SK-N-SH (cell line): ENCODE results near the gene CBLIF.

Source experiments
- EP300 ChIP-seq, 2 experiments: IDR thresholded peaks; 2 replicates each; pipeline versions ENCODE4 v1.4.0 to v1.6.1; 2012; ENCODE audit warnings: borderline replicate concordance in 1 of 2, low read depth in 1 of 2, low read length in 1 of 2
- JUND ChIP-seq: IDR thresholded peaks from 2 replicates; pipeline ENCODE4 v1.4.0; 2012
- MXI1 ChIP-seq: IDR thresholded peaks from 2 replicates; pipeline ENCODE4 v1.6.1; 2012; ENCODE audit warnings: mild to moderate bottlenecking, low read depth, low read length, improper control_type of control experiment
- RXRA ChIP-seq: IDR thresholded peaks from 2 replicates; pipeline ENCODE4 v1.4.0; 2012; ENCODE audit warnings: low read depth, mild to moderate bottlenecking, borderline replicate concordance
- TAF1 ChIP-seq: IDR thresholded peaks from 2 replicates; pipeline ENCODE4 v1.6.1; 2012; ENCODE audit warnings: low read depth, mild to moderate bottlenecking, low read length, moderate library complexity, borderline replicate concordance
- TF ChIP-seq, protein P1 (sequence below): IDR thresholded peaks from 2 replicates; pipeline ENCODE4 v1.6.1; 2012; ENCODE audit warnings: mild to moderate bottlenecking, low read depth, low read length, moderate library complexity
- TF ChIP-seq, protein P2 (sequence below): fragments of 200-600 bp; sonication (generic); IDR thresholded peaks from 2 replicates; pipeline ENCODE4 v1.6.1; 2017; ENCODE audit warnings: antibody characterized with exemption, mild to moderate bottlenecking, moderate library complexity
- TF ChIP-seq, protein P3 (sequence below): IDR thresholded peaks from 2 replicates; pipeline ENCODE4; 2012

DNA sequence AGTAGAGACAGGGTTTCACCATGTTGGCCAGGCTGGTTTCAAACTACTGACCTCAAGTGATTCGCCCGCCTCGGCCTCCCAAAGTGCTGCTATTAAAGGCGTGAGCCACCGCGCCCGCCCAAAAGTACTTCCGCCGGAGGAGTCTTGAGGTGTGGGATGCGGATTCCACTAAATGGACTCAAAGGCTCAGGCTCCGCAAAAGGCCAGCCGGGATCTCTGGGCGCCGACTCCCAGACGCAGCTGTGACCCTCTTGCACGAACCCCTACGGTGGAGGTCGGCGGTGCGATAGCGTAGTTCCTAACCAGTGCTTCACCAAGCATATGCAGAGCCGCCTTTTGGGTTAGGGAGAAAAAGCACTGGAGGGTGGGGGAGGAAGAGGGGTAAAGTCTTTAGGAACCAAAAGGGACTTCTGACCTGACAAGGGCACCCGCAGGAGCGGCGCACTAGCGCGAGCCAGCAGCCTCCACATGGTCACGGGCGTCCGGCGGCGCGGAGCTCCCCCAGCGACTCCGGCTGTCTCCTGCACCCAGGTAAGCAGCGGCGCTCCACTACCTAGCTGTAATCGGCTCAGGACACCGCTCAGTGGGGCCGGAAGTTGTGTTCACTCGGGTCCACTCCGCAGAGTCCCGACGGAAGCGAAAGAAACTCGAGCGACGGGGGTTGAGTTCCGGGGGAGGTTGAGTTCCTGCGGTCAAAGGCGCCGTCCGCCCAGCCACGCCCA lies 34.9 kb downstream of the CBLIF start, which contains the start of gene MRPL16:
- TF ChIP-seq JUND (peak; percentile 26; the same call in 1 of the 2 replicates), RXRA (no peak), EP300 (IDR thresholded peaks at IDR 0.05; ENCODE audit: borderline replicate concordance in 1 of 2, low read depth in 1 of 2, low read length in 1 of 2) (peak in 1 of 2 experiments; percentile 26; a peak in 1 of 4 replicates), MXI1 (peak; percentile 28; the same call in 1 of the 2 replicates), TAF1 (peak; percentile 96)
- TF ChIP-seq, protein P1, sequence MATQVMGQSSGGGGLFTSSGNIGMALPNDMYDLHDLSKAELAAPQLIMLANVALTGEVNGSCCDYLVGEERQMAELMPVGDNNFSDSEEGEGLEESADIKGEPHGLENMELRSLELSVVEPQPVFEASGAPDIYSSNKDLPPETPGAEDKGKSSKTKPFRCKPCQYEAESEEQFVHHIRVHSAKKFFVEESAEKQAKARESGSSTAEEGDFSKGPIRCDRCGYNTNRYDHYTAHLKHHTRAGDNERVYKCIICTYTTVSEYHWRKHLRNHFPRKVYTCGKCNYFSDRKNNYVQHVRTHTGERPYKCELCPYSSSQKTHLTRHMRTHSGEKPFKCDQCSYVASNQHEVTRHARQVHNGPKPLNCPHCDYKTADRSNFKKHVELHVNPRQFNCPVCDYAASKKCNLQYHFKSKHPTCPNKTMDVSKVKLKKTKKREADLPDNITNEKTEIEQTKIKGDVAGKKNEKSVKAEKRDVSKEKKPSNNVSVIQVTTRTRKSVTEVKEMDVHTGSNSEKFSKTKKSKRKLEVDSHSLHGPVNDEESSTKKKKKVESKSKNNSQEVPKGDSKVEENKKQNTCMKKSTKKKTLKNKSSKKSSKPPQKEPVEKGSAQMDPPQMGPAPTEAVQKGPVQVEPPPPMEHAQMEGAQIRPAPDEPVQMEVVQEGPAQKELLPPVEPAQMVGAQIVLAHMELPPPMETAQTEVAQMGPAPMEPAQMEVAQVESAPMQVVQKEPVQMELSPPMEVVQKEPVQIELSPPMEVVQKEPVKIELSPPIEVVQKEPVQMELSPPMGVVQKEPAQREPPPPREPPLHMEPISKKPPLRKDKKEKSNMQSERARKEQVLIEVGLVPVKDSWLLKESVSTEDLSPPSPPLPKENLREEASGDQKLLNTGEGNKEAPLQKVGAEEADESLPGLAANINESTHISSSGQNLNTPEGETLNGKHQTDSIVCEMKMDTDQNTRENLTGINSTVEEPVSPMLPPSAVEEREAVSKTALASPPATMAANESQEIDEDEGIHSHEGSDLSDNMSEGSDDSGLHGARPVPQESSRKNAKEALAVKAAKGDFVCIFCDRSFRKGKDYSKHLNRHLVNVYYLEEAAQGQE = peak; percentile 64; the same call in 1 of the 2 replicates
- TF ChIP-seq, protein P2, sequence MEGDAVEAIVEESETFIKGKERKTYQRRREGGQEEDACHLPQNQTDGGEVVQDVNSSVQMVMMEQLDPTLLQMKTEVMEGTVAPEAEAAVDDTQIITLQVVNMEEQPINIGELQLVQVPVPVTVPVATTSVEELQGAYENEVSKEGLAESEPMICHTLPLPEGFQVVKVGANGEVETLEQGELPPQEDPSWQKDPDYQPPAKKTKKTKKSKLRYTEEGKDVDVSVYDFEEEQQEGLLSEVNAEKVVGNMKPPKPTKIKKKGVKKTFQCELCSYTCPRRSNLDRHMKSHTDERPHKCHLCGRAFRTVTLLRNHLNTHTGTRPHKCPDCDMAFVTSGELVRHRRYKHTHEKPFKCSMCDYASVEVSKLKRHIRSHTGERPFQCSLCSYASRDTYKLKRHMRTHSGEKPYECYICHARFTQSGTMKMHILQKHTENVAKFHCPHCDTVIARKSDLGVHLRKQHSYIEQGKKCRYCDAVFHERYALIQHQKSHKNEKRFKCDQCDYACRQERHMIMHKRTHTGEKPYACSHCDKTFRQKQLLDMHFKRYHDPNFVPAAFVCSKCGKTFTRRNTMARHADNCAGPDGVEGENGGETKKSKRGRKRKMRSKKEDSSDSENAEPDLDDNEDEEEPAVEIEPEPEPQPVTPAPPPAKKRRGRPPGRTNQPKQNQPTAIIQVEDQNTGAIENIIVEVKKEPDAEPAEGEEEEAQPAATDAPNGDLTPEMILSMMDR = 0 out of 2 replicates have a peak, but pooled peaks have one; percentile 9
- TF ChIP-seq, protein P3, sequence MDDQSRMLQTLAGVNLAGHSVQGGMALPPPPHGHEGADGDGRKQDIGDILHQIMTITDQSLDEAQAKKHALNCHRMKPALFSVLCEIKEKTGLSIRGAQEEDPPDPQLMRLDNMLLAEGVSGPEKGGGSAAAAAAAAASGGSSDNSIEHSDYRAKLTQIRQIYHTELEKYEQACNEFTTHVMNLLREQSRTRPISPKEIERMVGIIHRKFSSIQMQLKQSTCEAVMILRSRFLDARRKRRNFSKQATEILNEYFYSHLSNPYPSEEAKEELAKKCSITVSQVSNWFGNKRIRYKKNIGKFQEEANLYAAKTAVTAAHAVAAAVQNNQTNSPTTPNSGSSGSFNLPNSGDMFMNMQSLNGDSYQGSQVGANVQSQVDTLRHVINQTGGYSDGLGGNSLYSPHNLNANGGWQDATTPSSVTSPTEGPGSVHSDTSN = no peak
